SU-DHL-6 (cell line): ENCODE data around the gene LGALS1.
"Not testable (repeated sequence)": the region's sequence is repeated elsewhere in the genome, so short reads cannot be mapped to it uniquely, and the experiment has no call there.

Source experiments
- EZH2phosphoT487 ChIP-seq: fragments of 200-600 bp; sonication (generic), shearing (Covaris generic); conservative IDR thresholded peaks from 2 replicates; pipeline ENCODE4 v1.6.1; 2018; ENCODE audit warnings: mild to moderate bottlenecking, antibody characterized with exemption, low read length, moderate library complexity, mixed read lengths
- TF ChIP-seq, protein P1 (sequence below): fragments of 200-600 bp; sonication (generic); IDR thresholded peaks from one replicate; pipeline ENCODE4 v1.5.1; 2017; ENCODE audit warnings: antibody characterized with exemption, mild to moderate bottlenecking, low read length, moderate library complexity; ENCODE audit not compliant: insufficient read depth, poor library complexity, severe bottlenecking

- TF ChIP-seq, protein P1, sequence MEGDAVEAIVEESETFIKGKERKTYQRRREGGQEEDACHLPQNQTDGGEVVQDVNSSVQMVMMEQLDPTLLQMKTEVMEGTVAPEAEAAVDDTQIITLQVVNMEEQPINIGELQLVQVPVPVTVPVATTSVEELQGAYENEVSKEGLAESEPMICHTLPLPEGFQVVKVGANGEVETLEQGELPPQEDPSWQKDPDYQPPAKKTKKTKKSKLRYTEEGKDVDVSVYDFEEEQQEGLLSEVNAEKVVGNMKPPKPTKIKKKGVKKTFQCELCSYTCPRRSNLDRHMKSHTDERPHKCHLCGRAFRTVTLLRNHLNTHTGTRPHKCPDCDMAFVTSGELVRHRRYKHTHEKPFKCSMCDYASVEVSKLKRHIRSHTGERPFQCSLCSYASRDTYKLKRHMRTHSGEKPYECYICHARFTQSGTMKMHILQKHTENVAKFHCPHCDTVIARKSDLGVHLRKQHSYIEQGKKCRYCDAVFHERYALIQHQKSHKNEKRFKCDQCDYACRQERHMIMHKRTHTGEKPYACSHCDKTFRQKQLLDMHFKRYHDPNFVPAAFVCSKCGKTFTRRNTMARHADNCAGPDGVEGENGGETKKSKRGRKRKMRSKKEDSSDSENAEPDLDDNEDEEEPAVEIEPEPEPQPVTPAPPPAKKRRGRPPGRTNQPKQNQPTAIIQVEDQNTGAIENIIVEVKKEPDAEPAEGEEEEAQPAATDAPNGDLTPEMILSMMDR: not testable (repeated sequence)
- TF ChIP-seq EZH2phosphoT487: not testable (repeated sequence)
These were observed 20.8 kb downstream of the LGALS1 start for GRCh38 chr22:37696260-37696656.
